IPS-18c (cell line): ENCODE results near the gene NEGR1.

Experiments used
- H3K4me3 ChIP-seq: 2 replicates; pipeline ENCODE4 v1.7.0; 2013; ENCODE audit warnings: low read depth, mild to moderate bottlenecking, low read length, moderate library complexity; ENCODE audit not compliant: insufficient read depth
- H3K9me3 ChIP-seq: one replicate; pipeline ENCODE4 v1.6.1; 2013; ENCODE audit warnings: mild to moderate bottlenecking, low read length, moderate library complexity; ENCODE audit not compliant: control insufficient read depth, insufficient read depth

NEGR1 gene

DNA sequence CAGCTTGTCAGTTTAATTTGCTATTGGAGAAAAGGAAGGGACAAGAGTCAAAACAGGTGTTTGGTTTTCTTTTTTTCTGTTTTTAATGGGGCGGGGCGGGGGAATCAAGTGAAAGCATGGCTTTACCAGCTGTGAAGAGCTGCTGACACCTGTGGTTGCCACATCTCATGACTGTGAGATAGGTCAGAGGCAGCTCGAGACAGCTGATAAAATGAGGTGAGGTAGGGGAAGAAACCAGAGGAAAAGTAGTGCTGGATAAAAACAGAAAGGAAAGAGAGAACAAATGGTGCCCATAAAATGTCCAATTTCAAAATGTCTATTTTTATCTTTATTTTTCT lies 272.3 kb downstream of the NEGR1 start:
- Histone ChIP-seq H3K4me3 (no peak overlapping the region), H3K9me3 (no peaks in the 10 kb centered on the region)

DNA sequence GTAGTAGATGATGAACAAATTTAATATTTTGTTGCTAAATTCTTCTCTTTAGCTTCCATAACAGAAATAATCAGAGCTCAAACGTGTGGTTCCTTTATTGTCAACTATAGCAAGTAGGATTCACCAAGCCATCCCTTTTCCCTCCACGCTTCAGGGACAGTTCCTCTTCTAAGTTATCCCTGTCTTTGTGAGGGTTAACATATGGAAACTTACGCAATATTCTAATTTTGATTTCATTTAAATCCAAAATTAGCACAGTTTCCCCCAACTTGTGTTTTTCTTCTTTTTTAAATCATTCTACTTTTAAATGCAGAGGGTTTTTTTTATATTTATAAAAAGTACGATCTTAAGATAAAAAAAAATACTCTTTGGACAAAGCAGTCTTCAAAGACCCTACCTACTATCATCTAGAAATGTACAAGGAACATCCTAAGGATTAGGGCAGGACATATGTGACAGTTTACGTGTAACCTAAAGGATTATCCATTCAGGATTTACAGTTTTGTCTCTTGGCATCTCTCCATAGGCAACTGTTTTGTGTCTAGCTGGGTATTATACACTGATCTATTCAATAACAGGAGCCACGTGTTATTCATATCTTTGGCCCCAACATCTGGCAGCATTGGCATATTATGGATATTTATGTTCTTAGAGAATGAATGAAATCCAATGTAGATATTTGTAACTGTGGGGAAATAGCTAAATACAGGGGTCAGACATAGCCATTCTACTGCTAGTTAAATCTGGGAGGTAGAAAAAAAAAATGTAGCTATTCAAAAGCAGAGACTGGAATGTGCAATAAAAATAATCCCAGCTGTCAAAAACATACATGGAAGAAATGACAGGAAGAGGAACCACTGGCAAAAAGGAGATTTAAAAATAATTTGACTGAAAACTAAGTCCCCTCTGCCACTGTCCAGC lies 272.9 kb downstream of the NEGR1 start:
- H3K9me3 ChIP-seq = no peaks in the 10 kb centered on the region
- no peak overlapping the region for H3K4me3 ChIP-seq

- no peaks in the 10 kb centered on the region for H3K9me3 ChIP-seq
- no peak overlapping the region for H3K4me3 ChIP-seq
Measured at GRCh38 chr1:72007312-72007711, 275.0 kb downstream of the NEGR1 start.

- no peak overlapping the region for H3K4me3 ChIP-seq
- H3K9me3 ChIP-seq = no peaks in the 10 kb centered on the region
Measured at GRCh38 chr1:72006092-72006491, 276.2 kb downstream of the NEGR1 start.

GRCh38 chr1:72003092-72003491 lies 279.2 kb downstream of the NEGR1 start:
- Histone ChIP-seq H3K4me3 (no peak overlapping the region), H3K9me3 (no peaks in the 10 kb centered on the region)

DNA sequence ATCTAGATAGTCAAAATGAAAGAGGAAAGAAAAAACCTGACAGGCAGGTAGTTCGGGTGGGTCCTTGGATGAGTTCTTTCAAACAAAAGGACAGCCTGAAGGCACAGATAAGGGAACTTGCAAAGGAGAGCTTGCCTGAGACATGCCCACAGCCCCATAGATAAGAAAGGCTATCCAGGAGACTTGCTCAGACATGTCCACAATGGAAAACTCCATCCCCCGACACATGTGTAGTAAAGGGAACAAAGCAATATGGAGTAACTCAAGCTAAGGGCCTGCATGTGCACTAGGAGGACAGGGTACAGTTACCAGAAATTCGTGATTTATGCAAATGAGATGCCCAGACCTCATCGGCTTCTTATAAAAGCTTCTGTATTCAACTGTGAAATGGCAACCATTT lies 281.5 kb downstream of the NEGR1 start:
- Histone ChIP-seq H3K9me3 (no peaks in the 10 kb centered on the region), H3K4me3 (no peak overlapping the region)

- H3K4me3 ChIP-seq = no peak overlapping the region
- H3K9me3 ChIP-seq = no peaks in the 10 kb centered on the region
Measured at GRCh38 chr1:71994646-71995045, 287.7 kb downstream of the NEGR1 start.

DNA sequence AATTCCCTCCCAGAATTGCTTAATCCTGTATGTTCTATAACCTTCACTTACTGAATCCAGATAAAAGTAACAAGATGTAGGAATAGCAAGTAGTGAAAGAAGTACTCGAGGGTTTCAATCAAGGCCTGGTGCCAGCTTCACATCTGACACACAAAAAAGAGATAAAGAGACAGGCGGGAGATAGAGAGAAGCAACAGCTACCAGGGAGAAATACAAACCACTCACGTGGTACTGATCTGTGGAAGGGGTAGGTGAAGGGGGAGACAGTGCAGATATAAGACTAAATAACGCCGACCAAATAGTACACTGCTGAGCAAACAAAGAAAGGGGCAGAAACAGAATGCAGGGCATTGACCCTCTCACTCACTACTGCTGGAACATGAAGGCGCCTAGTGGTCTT lies 295.2 kb downstream of the NEGR1 start:
- H3K4me3 ChIP-seq = no peak overlapping the region
- no peaks in the 10 kb centered on the region for H3K9me3 ChIP-seq

GRCh38 chr1:71986160-71986559 lies 296.2 kb downstream of the NEGR1 start:
- no peaks in the 10 kb centered on the region for H3K9me3 ChIP-seq
- H3K4me3 ChIP-seq = no peak overlapping the region

DNA sequence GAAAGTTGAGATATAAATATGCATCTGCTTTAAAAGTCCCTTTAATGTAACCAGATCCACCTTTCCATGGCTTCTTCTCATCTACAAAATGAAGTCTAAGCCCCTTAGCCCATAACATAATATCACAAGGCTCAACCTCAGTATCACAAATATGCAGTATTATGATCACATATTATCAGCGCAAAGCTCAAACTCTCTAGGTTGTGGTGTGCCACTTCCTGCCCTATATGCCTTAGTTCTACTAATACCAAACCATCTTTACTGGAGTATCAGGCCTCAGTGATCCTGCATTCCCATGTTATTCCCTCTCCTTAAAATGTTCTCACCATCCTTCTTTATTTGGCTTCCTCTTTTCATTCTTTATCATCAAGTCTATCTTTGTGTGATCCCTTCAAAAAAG lies 301.8 kb downstream of the NEGR1 start:
- Histone ChIP-seq H3K4me3 (no peak overlapping the region), H3K9me3 (no peaks in the 10 kb centered on the region)

DNA sequence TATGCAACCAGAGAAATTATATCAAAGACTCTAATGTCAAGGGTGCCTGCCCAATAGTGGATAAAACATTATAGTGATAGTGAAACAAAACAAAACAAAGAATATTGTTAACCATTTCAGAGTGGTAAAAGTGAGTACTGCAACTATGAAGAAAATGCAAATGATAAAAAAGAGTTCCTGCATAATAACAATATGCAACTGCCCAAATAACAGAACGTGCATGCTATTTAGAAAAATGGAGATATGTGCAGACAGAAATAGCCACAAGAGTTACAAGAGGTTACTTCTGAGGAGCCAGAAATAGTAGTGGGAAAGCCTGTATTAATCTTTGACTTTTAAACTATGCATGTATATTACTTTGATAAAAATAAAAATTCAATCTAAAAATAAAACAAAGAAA lies 302.5 kb downstream of the NEGR1 start:
- H3K4me3 ChIP-seq = no peak overlapping the region
- no peaks in the 10 kb centered on the region for H3K9me3 ChIP-seq

DNA sequence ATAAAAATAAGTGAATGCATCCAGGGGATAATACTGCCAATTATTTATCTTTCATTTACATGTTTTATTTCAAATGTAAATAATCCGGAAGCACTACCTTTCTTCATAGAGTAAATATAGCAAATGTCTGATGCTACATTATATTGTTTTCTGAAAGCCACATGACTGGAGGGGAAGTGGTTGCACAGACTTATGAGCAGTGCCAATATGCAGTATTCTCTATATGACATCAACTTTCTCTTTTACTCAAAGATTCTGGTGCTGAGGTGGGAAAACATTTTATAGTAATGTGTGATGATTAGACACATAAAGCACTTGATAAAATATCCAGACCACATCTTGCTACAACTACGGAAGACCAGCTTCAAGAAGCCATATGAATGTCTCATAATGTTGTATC lies 314.7 kb downstream of the NEGR1 start:
- Histone ChIP-seq H3K9me3 (peaks cover 2% of the 10 kb centered on the region), H3K4me3 (no peak overlapping the region)

GRCh38 chr1:71964188-71964587 lies 318.2 kb downstream of the NEGR1 start:
- peaks cover 2% of the 10 kb centered on the region for H3K9me3 ChIP-seq

DNA sequence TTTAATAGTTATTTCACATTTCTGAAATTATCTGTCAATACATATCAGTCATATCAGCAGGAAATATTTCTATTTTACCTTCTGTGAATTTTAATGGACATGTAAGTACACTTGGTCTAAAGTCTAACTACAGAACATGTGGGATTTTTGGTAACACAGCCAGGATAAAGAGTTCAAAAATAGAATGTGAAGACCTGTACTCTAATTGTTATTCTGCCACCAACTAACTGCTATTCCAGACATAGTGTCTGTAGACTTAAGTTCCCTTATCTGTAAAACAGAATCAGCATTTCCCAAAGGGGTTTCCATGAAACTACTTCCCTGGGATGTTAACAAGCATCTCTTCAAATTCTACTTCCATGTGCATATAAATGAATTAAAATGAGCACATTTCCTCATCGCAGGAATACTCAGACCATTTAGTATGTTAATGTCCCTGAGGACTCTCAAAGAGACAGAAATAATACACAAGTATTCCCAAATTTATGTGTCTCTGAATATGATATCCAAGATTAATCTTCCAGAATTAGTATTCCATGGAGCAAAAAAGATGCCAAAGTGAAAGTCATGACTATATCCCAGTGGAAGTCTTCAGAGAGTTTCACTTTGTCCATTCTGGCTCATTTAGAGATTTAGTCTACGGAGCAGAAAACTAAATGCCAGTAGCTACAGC lies 325.6 kb downstream of the NEGR1 start:
- Histone ChIP-seq H3K4me3 (no peak overlapping the region), H3K9me3 (no peaks in the 10 kb centered on the region)

More at GRCh38 chr1:71964188-71964587, 318.2 kb downstream of the NEGR1 start:
- H3K4me3 ChIP-seq = no peak overlapping the region

DNA sequence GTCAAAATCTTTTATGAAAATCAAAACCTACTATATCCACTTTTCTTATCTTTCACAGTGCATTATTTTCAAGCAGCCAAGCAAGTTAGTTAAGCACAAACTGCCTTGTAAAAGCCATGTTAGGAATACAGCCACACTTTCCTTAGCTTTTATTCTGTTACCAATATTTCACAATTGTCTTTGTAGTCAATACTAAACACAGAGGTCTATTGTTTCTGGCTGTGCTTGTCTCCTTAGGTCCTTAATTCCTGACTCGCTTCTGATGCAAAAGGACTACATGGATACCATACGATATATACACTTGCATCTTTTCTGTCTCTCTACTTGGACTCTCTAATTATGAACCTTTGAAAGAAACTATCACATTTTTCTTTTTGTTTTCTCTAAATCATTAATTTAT lies 331.8 kb downstream of the NEGR1 start:
- no peak overlapping the region for H3K4me3 ChIP-seq

GRCh38 chr1:71949681-71950080 lies 332.7 kb downstream of the NEGR1 start:
- no peaks in the 10 kb centered on the region for H3K9me3 ChIP-seq
- H3K4me3 ChIP-seq = no peak overlapping the region

More for the DNA sequence above, 331.8 kb downstream of the NEGR1 start:
- H3K9me3 ChIP-seq = no peaks in the 10 kb centered on the region

DNA sequence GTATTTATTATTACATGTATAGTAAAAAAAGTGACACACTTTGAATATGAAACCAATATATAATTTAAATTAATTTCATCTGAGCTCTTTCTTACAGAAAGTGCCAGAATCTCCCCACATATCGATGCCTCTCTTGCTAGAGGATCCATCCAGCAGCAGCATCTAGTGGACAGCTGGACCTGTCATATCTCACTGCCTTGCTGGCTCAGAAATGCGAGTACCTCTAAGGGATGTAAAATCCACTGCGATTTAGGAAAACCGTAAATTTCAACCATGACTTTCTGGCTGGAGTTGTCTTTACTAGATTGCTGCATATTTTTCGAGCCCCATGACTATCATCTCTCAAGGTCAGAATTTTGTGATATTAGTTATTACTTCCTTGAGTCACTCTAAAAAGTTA lies 333.8 kb downstream of the NEGR1 start:
- no peak overlapping the region for H3K4me3 ChIP-seq
- no peaks in the 10 kb centered on the region for H3K9me3 ChIP-seq

- Histone ChIP-seq H3K4me3 (no peak overlapping the region), H3K9me3 (no peaks in the 10 kb centered on the region)
Measured at GRCh38 chr1:71944006-71944405, 338.3 kb downstream of the NEGR1 start.
